Esophagus muscularis mucosa (tissue), 3 donors: Measurements from ENCODE around the gene ZNF438.

Source experiments
- CTCF ChIP-seq, 3 experiments: fragments of 200-600 bp in 2 of 3; fragments of 450-650 bp in 1 of 3; sonication (generic) in 2 of 3; IDR thresholded peaks; one replicate each; pipeline ENCODE4 v1.5.1; 2017 to 2019; ENCODE audit warnings: antibody characterized with exemption in 3 of 3, mild to moderate bottlenecking in 2 of 3, moderate library complexity in 1 of 3
- POLR2A ChIP-seq: fragments of 450-650 bp; IDR thresholded peaks from one replicate; pipeline ENCODE4 v1.6.1; 2017; ENCODE audit warnings: antibody characterized with exemption, moderate library complexity, mild to moderate bottlenecking, low read depth
- POLR2AphosphoS5 ChIP-seq, 2 donors: sonication (generic); formaldehyde crosslinking; IDR thresholded peaks; one replicate each; pipeline ENCODE4 v1.6.1; 2017; ENCODE audit warnings: antibody characterized with exemption in 2 of 2

- no peak for TF ChIP-seq CTCF (IDR thresholded peaks at IDR 0.05)
- TF ChIP-seq POLR2A = no peak
- TF ChIP-seq POLR2AphosphoS5 (IDR thresholded peaks at IDR 0.05) = peak in 1 of 2 donors; percentile 19
Measured at GRCh38 chr10:30816159-30816819, 215.4 kb downstream of the ZNF438 start.
